Measurements from ENCODE around the gene CYP19A1. TPM values are rescaled to one million over a fixed set of nuclear protein-coding genes. Genes with fewer than 3 reads are reported as not detected.

Gene CYP19A1
- total and polyA plus RNA-seq, 10 of the 15 experiments (the other 5 are each of a cell fraction or from before 2014, with no cell fraction given): 0.08 to 1.8 (median 0.70) TPM

GRCh38 chr15:51181221-51181620 lies 157.2 kb downstream of the CYP19A1 start:
- no peaks in the 10 kb centered on the region; the same call in 1 of the 2 replicates for H3K4me1 ChIP-seq (ENCODE audit: control insufficient read depth, insufficient read depth, low read length)
- H3K4me3 ChIP-seq: no peak overlapping the region
- ATAC-seq: no peak
- FAIRE-seq: no peak
- CTCF ChIA-PET: interaction anchor here (1.7 to 1.9 kb wide), 2 partner anchors 11 to 18 kb away, joined by 4 to 14 read pairs; no protein-coding TSS in a partner anchor
- H3K36me3 ChIP-seq (ENCODE audit: control insufficient read depth in 2 of 2, insufficient read depth in 2 of 2, low read length in 1 of 2): no peaks in the 10 kb centered on the region
- no peaks in the 10 kb centered on the region for H4K20me1 ChIP-seq (ENCODE audit: control insufficient read depth, insufficient read depth)
- DNase-seq (ENCODE audit: low read depth, low spot score): no peak
- H2AFZ ChIP-seq (ENCODE audit: control insufficient read depth, low read depth, low read length): no peak overlapping the region
- intact Hi-C loops (cut with micrococcal nuclease; ENCODE audit: unreplicated experiment): no loop called here
- H3K9me3 ChIP-seq (replicated peaks; ENCODE audit: control insufficient read depth, insufficient read depth, low read length): no peaks in the 10 kb centered on the region
- TF ChIP-seq CEBPB (IDR thresholded peaks at IDR 0.05; ENCODE audit: borderline replicate concordance in 1 of 2, low read depth in 2 of 2, low read length in 2 of 2) (no peak), MEF2B (IDR thresholded peaks at IDR 0.05; ENCODE audit: partially characterized antibody, poor library complexity, severe bottlenecking) (no peak), PKNOX1 (IDR thresholded peaks at IDR 0.05) (no peak), RCOR1 (conservative IDR thresholded peaks at IDR 0.05; ENCODE audit: low read depth, low read length) (no peak), SRF (IDR thresholded peaks at IDR 0.05; ENCODE audit: low read depth in 2 of 2, low read length in 2 of 2) (no peak), NRF1 (conservative IDR thresholded peaks at IDR 0.05; ENCODE audit: low read depth, low read length) (no peak), E4F1 (IDR thresholded peaks at IDR 0.05; ENCODE audit: borderline replicate concordance, partially characterized antibody) (no peak), IRF4 (IDR thresholded peaks at IDR 0.05; ENCODE audit: low read depth, low read length) (no peak), EZH2 (IDR thresholded peaks at IDR 0.05; ENCODE audit: borderline replicate concordance, control insufficient read depth, low read depth, low read length) (no peak), E2F4 (IDR thresholded peaks at IDR 0.05; ENCODE audit: low read depth, low read length) (no peak), RFX5 (IDR thresholded peaks at IDR 0.05; ENCODE audit: low read depth, low read length) (no peak)
- RAD21 ChIA-PET (ENCODE audit: unreplicated experiment): no interaction called here
- POLR2A ChIA-PET: no interaction called here
- H3K9ac ChIP-seq (ENCODE audit: control insufficient read depth, insufficient read depth, low read length): no peak overlapping the region
- peaks cover 0 to 5% of the 10 kb centered on the region in 2 experiments; a peak in 2 of 4 replicates for H3K27me3 ChIP-seq (replicated peaks in 1 of 2; ENCODE audit: control insufficient read depth in 2 of 2, insufficient read depth in 2 of 2, low read length in 1 of 2)
- no peak overlapping the region for H3K4me2 ChIP-seq (ENCODE audit: control insufficient read depth, insufficient read depth)
- no peaks in the 10 kb centered on the region for H3K79me2 ChIP-seq (ENCODE audit: control insufficient read depth, insufficient read depth, low read length)
- BruUV-seq (replicated peaks): no TSS peak
- SMC1A ChIA-PET (ENCODE audit: uncharacterized antibody, unreplicated experiment): interaction anchor here (1.6 kb wide), 1 partner anchor 18 kb away, joined by 3 read pairs; no protein-coding TSS in a partner anchor
- no peak overlapping the region for H3K27ac ChIP-seq (ENCODE audit: control insufficient read depth, insufficient read depth)
- in situ Hi-C loops (cut with MboI): no loop called here
- 64% methylated on average over 3 of the region's 3 CpGs for WGBS (ENCODE audit: insufficient coverage, insufficient replicate concordance, low lambda C conversion rate, missing lambda C conversion rate)
